ENCODE results near the gene TMEM150C. TPM values are rescaled to one million over a fixed set of nuclear protein-coding genes. Genes with fewer than 3 reads are reported as not detected.

Gene TMEM150C
- total and polyA plus RNA-seq, 2 donors from 2014 or later: 7.7 to 22.9 TPM

DNA sequence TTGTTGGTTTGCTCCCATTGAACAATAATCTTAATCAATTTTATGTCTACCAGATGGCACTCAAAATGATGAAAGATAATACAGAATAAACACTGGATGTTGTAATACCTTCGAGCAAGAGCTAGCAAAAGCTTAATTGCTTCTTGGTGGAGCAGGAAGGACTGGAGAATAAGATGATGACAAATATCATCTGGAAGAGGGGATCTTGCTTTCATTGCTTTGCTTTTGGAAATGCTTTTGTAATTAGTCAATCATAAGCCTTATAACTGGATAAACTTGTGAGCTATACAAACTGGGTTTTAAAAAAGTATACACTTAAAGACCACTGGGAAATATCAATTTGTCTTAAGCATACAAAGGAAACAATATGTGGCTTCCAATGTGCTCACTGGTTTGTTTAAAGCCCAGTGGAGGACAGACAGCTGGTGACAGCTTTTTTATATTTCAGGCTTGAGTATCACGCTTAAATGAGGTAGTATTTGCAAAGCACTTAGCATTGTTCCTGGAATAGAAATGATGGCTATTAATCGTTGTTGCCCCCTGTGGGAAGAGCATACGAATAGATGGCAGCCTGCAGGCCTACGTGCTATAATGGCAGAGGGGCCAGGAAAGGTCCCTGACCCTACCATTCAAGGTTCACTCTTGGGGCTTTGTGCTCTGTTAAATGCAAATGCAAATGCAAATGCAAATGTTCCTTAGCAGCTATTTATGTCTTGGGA, 61.2 kb downstream of the TMEM150C start:
- Histone ChIP-seq H3K4me3 (ENCODE audit: low read length in 3 of 3) (no peak overlapping the region), H3K9ac (ENCODE audit: low read length in 3 of 3) (no peak overlapping the region), H3K27me3 (ENCODE audit: control insufficient read depth, insufficient read depth, low read length) (no peaks in the 10 kb centered on the region), H3K27ac (ENCODE audit: low read depth in 2 of 2, low read length in 2 of 2) (no peak overlapping the region), H3K4me1 (ENCODE audit: control insufficient read depth in 2 of 3, insufficient read depth in 2 of 3, low read depth in 1 of 3, low read length in 3 of 3) (no peaks in the 10 kb centered on the region), H3K9me3 (ENCODE audit: control insufficient read depth in 2 of 3, insufficient read depth in 1 of 3, low read length in 3 of 3) (no peaks in the 10 kb centered on the region), H3K36me3 (ENCODE audit: control insufficient read depth in 2 of 3, insufficient read depth in 3 of 3, low read length in 3 of 3) (no peaks in the 10 kb centered on the region)
- FAIRE-seq: no peak
- intact Hi-C loops (cut with DNase I): no loop called here
- DNase-seq: no peak
- TF ChIP-seq, protein P1, sequence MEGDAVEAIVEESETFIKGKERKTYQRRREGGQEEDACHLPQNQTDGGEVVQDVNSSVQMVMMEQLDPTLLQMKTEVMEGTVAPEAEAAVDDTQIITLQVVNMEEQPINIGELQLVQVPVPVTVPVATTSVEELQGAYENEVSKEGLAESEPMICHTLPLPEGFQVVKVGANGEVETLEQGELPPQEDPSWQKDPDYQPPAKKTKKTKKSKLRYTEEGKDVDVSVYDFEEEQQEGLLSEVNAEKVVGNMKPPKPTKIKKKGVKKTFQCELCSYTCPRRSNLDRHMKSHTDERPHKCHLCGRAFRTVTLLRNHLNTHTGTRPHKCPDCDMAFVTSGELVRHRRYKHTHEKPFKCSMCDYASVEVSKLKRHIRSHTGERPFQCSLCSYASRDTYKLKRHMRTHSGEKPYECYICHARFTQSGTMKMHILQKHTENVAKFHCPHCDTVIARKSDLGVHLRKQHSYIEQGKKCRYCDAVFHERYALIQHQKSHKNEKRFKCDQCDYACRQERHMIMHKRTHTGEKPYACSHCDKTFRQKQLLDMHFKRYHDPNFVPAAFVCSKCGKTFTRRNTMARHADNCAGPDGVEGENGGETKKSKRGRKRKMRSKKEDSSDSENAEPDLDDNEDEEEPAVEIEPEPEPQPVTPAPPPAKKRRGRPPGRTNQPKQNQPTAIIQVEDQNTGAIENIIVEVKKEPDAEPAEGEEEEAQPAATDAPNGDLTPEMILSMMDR (IDR thresholded peaks at IDR 0.05; ENCODE audit: borderline replicate concordance, extremely low read depth, insufficient read depth): no peak

DNA sequence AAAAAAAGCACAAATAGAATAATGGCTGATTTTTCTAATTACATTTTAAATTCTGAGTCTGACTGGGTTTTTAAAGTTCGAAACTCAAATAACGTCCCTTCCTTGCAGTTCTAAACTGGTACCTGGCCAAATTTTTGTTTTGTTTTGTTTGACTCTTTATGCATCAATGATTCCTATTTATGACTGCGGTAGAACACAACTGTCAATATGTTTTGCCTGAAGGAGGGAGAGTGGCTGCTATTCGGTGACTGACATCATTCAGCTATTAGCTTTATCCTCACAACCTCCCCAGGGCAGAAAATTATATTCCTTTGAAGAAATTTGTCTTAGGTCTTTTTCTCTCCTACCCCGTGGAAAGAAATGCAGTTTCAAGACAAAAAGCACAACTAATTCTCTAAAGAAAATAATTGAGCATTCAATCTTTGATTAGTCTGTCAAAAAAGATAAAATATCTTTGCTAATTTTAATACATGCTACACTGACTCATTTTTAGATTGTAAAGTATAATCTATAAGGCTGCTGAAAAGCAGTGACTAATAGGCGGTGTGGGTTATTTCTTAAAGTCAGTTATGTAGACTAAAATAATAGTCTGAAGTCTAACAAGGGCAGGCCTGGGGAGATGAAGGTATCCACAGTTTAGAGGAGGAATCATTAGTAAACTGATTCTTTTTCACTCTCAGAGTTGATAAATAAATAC, 61.9 kb downstream of the TMEM150C start:
- Histone ChIP-seq H3K4me3 (ENCODE audit: low read length in 3 of 3) (no peak overlapping the region), H3K27ac (ENCODE audit: low read depth in 2 of 2, low read length in 2 of 2) (no peak overlapping the region), H3K9me3 (ENCODE audit: control insufficient read depth in 2 of 3, insufficient read depth in 1 of 3, low read length in 3 of 3) (no peaks in the 10 kb centered on the region), H3K27me3 (ENCODE audit: control insufficient read depth, insufficient read depth, low read length) (no peaks in the 10 kb centered on the region), H3K9ac (ENCODE audit: low read length in 3 of 3) (no peak overlapping the region), H3K36me3 (ENCODE audit: control insufficient read depth in 2 of 3, insufficient read depth in 3 of 3, low read length in 3 of 3) (no peaks in the 10 kb centered on the region), H3K4me1 (ENCODE audit: control insufficient read depth in 2 of 3, insufficient read depth in 2 of 3, low read depth in 1 of 3, low read length in 3 of 3) (no peaks in the 10 kb centered on the region)
- FAIRE-seq: no peak
- intact Hi-C loops (cut with DNase I): no loop called here
- no peak for DNase-seq
- TF ChIP-seq, protein P1 (IDR thresholded peaks at IDR 0.05; ENCODE audit: borderline replicate concordance, extremely low read depth, insufficient read depth): no peak

DNA sequence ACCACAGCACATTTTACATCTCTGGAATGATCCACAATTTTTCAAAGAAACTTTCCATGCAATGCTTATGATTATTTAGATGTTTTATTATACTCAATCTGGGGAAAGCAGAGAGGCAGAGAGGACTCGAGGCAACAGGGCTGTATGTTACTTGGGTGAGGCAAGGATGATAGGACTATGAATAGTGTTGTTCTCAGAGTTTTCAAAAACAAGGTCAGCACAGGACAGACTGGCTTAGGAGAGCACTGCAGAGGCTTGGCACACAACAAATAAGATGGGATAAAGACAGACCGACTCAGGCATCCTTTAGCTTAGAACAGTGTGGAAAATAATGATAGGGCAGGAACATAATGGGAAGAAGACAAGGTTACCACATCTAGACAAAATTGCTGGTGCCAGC, 65.4 kb downstream of the TMEM150C start:
- no peak for FAIRE-seq
- DNase-seq: no peak
- intact Hi-C loops (cut with DNase I): no loop called here
- Histone ChIP-seq H3K27ac (ENCODE audit: low read depth in 2 of 2, low read length in 2 of 2) (no peak overlapping the region), H3K9me3 (ENCODE audit: control insufficient read depth in 2 of 3, insufficient read depth in 1 of 3, low read length in 3 of 3) (no peaks in the 10 kb centered on the region), H3K4me1 (ENCODE audit: control insufficient read depth in 2 of 3, insufficient read depth in 2 of 3, low read depth in 1 of 3, low read length in 3 of 3) (no peaks in the 10 kb centered on the region), H3K27me3 (ENCODE audit: control insufficient read depth, insufficient read depth, low read length) (no peaks in the 10 kb centered on the region), H3K36me3 (ENCODE audit: control insufficient read depth in 2 of 3, insufficient read depth in 3 of 3, low read length in 3 of 3) (no peaks in the 10 kb centered on the region), H3K9ac (ENCODE audit: low read length in 3 of 3) (no peak overlapping the region), H3K4me3 (ENCODE audit: low read length in 3 of 3) (no peak overlapping the region)
- TF ChIP-seq, protein P1 (IDR thresholded peaks at IDR 0.05; ENCODE audit: borderline replicate concordance, extremely low read depth, insufficient read depth): no peak

Measured in kidney (tissue), 14 donors.